ENCODE results near the gene MEF2C. TPM values are rescaled to one million over a fixed set of nuclear protein-coding genes. Genes with fewer than 3 reads are reported as not detected.

Gene MEF2C
- total RNA-seq, 1 donor from 2014 or later: under 0.01 TPM

DNA sequence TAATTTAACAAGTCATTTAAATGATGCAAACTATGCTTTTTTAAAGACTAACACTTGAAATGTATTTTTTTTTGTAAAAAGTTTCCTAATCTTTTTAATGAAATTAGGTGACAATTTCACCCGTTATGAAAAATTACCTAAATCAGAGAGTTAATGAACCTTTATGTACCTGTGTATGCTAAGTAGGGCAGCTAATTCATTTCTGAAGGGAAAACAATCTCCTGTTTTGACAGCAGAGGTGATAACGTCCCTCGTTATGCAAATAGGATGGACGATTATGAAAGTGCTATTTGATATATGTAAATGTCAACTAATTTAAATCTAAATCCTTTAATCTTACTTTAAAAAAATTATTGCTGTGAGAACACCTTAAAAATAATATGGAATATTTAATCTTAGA lies 58.8 kb downstream of the MEF2C start:
- H3K27me3 ChIP-seq (ENCODE audit: control insufficient read depth, insufficient read depth, low read length): no peaks in the 10 kb centered on the region
- H3K36me3 ChIP-seq (ENCODE audit: control insufficient read depth, insufficient read depth, low read length): no peaks in the 10 kb centered on the region
- TF ChIP-seq, protein P1, sequence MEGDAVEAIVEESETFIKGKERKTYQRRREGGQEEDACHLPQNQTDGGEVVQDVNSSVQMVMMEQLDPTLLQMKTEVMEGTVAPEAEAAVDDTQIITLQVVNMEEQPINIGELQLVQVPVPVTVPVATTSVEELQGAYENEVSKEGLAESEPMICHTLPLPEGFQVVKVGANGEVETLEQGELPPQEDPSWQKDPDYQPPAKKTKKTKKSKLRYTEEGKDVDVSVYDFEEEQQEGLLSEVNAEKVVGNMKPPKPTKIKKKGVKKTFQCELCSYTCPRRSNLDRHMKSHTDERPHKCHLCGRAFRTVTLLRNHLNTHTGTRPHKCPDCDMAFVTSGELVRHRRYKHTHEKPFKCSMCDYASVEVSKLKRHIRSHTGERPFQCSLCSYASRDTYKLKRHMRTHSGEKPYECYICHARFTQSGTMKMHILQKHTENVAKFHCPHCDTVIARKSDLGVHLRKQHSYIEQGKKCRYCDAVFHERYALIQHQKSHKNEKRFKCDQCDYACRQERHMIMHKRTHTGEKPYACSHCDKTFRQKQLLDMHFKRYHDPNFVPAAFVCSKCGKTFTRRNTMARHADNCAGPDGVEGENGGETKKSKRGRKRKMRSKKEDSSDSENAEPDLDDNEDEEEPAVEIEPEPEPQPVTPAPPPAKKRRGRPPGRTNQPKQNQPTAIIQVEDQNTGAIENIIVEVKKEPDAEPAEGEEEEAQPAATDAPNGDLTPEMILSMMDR (IDR thresholded peaks at IDR 0.05; ENCODE audit: insufficient read depth, low read length, severe bottlenecking): no peak
- H3K4me3 ChIP-seq (ENCODE audit: low read depth, low read length): no peak overlapping the region
- FAIRE-seq: no peak
- no peak for DNase-seq (ENCODE audit: low read depth)

DNA sequence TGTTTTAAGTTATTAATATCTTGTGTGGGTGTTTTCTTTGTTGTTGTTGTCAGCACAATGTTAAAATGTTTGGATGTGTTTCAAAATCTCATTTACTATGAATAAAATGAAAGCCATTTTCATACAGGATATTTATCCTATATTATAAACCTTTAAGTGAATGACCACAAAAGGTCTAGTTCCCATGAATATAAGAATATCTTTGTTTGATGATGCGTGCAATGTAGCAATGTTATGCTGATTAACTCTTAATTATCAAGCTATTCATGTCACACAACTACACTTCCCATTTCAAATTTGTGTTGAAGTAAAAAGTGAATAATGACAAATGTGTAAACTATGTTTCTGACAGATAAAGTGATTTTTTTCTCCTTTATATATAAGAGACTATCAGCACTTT lies 59.8 kb downstream of the MEF2C start:
- no peak for DNase-seq (ENCODE audit: low read depth)
- no peak overlapping the region for H3K4me3 ChIP-seq (ENCODE audit: low read depth, low read length)
- TF ChIP-seq, protein P1 (IDR thresholded peaks at IDR 0.05; ENCODE audit: insufficient read depth, low read length, severe bottlenecking): no peak
- H3K27me3 ChIP-seq (ENCODE audit: control insufficient read depth, insufficient read depth, low read length): no peaks in the 10 kb centered on the region
- no peaks in the 10 kb centered on the region for H3K36me3 ChIP-seq (ENCODE audit: control insufficient read depth, insufficient read depth, low read length)
- FAIRE-seq: no peak

DNA sequence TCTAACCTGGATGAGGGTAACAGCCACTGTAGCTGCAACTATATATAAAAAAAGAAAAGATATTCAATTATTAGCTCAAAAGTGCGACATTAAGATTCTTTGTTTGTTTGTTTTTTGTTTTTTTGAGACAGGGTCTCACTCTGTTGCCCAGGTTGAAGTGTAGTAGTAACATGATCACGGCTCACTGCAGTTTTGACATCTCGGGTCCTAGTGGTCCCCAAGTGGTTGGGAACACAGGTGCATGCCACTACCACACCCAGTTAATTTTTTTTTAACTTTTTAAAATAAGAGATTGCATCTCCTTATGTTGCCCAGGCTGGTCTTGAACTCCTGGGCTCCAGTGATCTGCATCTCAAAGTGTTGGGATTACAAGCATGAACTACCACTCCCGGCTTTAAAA lies 61.8 kb downstream of the MEF2C start:
- Histone ChIP-seq H3K27me3 (ENCODE audit: control insufficient read depth, insufficient read depth, low read length) (no peaks in the 10 kb centered on the region), H3K4me3 (ENCODE audit: low read depth, low read length) (no peak overlapping the region), H3K36me3 (ENCODE audit: control insufficient read depth, insufficient read depth, low read length) (no peaks in the 10 kb centered on the region)
- DNase-seq (ENCODE audit: low read depth) (no peak), FAIRE-seq (no peak)
- TF ChIP-seq, protein P1 (IDR thresholded peaks at IDR 0.05; ENCODE audit: insufficient read depth, low read length, severe bottlenecking): no peak

DNA sequence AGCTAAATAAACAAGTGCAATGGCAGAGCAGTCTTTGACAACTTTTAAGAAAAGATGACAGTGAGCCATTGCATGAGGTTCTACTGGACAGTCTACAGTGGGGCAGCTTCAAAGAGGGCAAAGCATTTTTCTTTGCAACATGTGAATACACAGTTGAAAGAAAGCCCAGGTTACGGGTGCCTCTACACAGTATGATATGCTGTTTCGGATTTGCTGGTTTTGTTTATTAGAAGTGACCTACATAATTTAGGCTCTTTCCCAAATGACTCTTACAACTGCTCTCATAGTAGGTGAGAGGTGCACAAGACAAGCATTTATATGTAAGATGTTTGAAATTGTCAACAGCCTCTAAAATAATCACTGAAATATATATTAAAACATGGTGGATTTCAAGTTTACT lies 62.4 kb downstream of the MEF2C start:
- TF ChIP-seq, protein P1 (IDR thresholded peaks at IDR 0.05; ENCODE audit: insufficient read depth, low read length, severe bottlenecking): no peak
- Histone ChIP-seq H3K36me3 (ENCODE audit: control insufficient read depth, insufficient read depth, low read length) (no peaks in the 10 kb centered on the region), H3K27me3 (ENCODE audit: control insufficient read depth, insufficient read depth, low read length) (no peaks in the 10 kb centered on the region), H3K4me3 (ENCODE audit: low read depth, low read length) (no peak overlapping the region)
- FAIRE-seq: no peak
- no peak for DNase-seq (ENCODE audit: low read depth)

DNA sequence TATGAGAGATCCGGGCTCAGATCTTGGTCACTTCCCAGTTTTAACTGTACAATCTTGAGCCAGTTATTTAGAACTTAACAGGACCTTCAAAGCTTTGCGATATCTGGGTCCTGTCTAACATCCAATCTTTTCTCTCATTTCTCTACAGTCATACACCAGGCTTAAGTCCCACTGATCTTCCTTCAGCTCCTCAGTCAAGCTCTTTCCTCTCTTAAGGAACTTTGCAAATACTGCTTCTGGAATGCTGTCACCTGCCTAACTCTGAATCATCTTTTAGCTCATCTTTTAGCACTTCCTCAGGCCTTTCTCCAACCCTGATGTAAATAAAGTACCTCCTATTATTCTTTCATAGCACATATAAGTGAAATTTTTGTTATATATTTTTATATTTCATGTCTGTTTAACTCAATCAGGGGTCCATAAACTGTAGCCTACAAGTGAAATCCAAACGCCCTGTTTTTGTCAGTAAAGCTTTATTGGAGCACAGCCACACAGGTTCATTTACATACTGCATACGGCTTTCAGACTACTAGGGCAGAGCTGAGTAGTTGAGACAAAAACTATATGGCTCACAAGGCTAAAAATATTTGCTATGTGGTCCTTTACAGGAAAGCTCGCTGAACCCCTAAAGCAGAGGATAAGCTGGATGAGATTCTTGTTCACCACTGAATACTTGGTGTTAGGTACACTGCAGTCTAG lies 63.5 kb downstream of the MEF2C start:
- Histone ChIP-seq H3K36me3 (ENCODE audit: control insufficient read depth, insufficient read depth, low read length) (no peaks in the 10 kb centered on the region), H3K4me3 (ENCODE audit: low read depth, low read length) (no peak overlapping the region), H3K27me3 (ENCODE audit: control insufficient read depth, insufficient read depth, low read length) (no peaks in the 10 kb centered on the region)
- DNase-seq (ENCODE audit: low read depth) (peak; percentile 8), FAIRE-seq (no peak)
- TF ChIP-seq, protein P1 (IDR thresholded peaks at IDR 0.05; ENCODE audit: insufficient read depth, low read length, severe bottlenecking): no peak

DNA sequence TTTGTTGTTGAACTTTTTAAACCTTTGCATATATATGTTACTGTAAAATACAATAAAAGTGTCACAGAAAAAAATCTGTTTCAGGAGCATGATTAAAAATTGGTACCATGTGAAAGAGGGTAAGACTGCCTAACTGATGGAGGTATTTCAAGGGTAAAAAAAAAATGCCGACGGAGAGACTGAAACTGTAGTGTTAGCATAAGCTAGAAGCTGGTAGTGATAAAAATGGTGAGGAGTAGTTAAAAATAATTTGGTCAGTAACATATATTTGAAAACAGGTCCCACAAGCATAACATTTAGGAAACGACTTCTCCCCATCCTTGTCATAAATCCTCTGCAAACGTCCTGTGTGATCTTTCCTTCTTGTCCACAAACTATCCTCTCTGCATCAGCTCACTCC lies 64.7 kb downstream of the MEF2C start:
- no peaks in the 10 kb centered on the region for H3K36me3 ChIP-seq (ENCODE audit: control insufficient read depth, insufficient read depth, low read length)
- TF ChIP-seq, protein P1 (IDR thresholded peaks at IDR 0.05; ENCODE audit: insufficient read depth, low read length, severe bottlenecking): no peak
- no peak overlapping the region for H3K4me3 ChIP-seq (ENCODE audit: low read depth, low read length)
- H3K27me3 ChIP-seq (ENCODE audit: control insufficient read depth, insufficient read depth, low read length): no peaks in the 10 kb centered on the region
- FAIRE-seq (no peak), DNase-seq (ENCODE audit: low read depth) (no peak)
